ENCODE results near the gene SPTBN2.

SPTBN2 gene

DNA sequence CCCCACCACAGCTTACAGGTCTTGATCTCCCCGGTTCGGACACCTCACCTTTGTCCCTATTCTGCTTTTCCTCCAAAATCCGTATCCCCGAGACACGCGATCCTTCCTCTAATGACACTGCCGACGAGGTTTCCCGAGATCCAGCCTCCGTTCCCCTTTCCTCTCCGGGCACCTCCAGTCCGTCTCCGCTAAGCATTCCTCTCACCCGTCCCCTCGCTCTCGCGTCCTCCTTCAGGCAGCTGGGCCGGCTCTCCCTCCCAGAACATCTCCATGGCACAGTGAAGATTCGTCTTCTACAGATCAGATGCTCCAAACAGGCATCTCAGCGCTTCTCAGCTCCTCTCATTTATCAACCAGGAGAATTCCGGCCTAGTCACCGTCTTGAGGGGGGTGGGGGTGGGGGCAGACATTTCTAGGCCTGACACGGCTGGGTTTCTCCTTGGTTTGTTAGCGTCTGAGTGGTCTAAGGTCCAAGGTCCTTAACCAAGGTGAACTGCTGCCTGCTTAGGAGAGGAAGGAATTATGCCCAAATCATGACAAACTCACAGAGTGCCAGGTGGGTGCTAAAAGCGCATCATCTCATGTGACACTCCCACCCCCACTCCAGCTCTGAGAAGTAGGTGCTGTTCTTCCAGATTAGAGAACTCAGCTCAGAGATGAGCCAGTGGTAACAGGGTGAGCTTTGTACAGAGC is at the start of gene SPTBN2:
Gene SPTBN2, minus strand, starts transcription at position 524 of the 693 bp plus-strand sequence. CDS start 7,976 bp downstream, outside the sequence.
- FAIRE-seq (no peak), DNase-seq (ENCODE audit: low spot score) (no peak)

DNA sequence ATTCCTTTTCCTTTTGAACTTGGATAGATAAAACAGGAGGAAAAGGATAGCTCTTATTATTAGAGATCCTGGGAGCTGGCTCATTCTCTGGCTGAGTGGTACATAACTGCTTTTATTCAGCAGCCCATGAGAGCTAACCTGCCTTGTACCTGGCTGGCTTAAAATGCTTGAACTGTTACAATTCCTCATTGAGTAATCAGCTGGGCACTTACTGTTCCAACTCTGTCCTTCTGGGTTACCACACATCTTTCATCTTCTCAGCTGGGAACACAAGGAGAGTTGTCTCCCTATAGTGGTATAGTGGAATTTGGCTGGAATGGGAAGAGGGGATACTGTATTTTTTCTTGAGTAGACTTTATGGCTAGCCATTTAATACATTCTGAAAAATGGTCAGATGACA is 39.8 kb upstream of the SPTBN2 start:
- no peak for FAIRE-seq

DNA sequence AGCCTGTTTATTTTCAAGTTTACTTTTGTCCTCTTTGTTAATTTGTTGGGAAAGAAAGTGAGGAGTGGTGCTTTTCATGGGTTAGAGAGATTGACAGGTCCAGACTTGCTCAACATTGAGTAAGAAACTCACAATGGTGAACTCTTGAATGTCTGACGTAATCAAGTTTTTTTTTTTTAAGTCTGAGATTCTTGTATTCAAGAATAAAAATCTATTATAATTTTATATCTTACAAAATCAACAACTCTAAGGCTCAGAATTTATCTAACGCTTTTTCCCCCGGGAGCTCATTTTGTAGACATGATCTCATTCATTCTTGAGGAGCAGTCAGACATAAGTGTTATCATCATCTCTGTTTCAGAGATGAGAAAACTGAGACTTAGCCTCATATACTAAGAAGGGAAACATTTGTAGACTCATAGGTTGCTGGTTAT is 39.1 kb upstream of the SPTBN2 start:
- FAIRE-seq = no peak
- DNase-seq (ENCODE audit: low spot score) = no peak

More for the DNA sequence above, 39.8 kb upstream of the SPTBN2 start:
- no peak for DNase-seq (ENCODE audit: low spot score)

DNA sequence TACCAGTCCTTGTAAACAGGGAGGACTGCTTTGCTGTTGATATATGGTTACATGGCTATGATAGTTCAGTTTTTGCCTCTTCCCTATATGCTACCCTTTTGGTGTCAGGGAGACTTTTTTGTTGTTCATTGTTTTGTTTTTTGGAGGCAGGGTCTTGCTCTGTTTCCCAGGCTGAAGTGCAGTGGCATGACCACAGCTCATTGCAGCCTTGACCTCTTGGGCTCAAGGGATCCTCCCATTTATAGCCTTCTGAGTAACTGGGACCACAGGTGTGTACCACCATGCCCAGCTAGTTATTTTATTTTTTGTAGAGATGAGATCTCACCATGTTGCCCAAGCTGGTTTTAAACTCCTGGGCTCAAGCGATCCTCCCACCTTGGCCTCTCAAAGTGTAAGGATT is 38.6 kb upstream of the SPTBN2 start:
- DNase-seq (ENCODE audit: low spot score) = no peak
- no peak for FAIRE-seq

DNA sequence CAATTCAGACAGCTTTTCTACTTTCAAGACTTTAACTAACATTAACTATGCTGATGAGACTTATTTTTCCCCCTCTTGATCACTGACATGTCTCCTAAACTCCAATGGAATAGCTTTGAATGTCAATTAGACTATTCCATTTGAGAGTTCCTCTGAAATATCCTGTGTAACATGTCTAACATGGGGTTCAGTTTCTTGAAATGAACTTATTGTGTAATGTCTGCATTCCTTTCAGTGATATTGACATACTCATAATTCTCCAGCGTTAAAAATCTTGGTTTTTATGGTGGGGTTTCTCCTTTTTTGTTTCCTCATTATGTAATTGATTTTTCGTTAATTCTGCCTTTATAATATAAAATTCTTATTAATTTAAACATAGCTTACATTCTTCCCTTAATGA is 37.7 kb upstream of the SPTBN2 start:
- no peak for FAIRE-seq
- DNase-seq (ENCODE audit: low spot score) = no peak

DNA sequence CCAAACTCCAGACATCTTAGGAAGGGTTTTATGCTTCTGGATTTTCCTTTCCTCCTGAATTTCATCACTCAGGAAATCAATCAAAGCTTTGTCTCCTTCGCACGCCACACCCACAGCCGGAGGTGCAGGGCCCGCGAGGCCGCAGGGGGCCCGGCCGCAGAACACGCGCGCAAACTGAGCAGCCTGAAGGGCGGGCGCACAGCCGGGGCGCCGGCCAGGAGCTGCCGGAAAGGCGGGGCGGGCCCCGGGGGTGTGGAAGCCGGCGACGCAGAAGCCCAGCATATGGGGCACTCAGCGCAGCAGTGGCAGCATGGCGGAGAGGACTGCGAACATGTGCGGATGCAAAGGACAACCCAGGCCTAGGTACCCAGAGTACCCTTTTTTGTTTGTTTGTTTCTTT is 33.1 kb upstream of the SPTBN2 start:
- no peak for DNase-seq (ENCODE audit: low spot score)
- FAIRE-seq = no peak

DNA sequence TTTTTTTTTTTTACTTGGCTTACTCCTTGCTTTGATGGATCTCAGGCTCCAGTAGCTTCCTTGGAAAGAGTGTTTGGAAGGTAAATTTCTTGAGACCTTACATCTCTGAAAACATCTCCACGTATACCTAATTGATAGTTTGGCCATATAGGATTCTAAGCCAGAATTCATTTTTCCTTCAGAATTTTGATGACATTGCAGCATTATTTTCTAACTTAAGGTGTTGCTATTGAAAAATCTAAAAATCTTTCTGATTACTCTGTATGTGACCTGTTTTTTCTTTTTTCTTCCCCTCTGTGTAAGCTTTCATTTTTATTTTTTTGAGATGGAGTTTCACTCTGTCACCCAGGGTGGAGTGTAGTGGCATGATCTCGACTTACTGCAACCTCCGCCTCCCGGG is 23.1 kb upstream of the SPTBN2 start:
- DNase-seq (ENCODE audit: low spot score) = no peak
- no peak for FAIRE-seq

DNA sequence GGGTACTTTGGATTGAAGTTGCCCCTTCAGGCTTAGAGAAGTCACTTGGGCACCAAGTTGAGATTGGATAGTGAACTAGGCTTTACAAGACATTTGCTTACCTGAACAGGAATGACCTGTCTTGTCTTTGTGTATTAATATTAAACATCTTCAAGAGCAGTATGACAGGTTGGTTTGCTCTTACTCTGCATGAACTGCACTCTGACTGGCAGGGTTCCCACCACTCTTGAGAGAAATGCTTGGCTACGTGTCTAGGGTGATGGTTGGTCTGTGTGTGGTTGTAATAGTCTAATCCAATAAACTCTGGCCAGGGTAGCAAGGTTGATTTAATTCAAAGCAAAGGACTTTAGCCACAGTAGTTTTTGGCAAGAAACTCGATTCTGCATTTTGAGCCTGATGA is 20.1 kb upstream of the SPTBN2 start:
- FAIRE-seq = no peak
- no peak for DNase-seq (ENCODE audit: low spot score)

DNA sequence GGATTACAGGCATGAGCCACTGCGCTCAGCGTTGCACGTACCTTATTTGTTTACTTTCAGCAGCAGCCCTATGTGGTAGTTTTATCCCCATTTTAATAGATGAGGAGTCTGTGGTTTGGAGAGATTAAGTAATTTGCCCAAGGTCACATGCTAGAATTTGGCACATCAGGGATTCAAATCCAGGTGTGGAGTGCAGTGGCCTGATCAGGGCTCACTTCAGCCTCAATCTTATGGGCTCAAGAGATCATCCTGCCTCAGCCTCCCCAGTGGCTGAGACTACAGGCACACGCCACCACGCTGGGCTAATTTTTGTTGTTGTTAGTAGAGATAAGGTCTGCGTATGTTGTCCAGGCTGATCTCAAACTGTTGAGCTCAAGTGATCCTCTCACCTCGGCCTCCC is 18.5 kb upstream of the SPTBN2 start:
- FAIRE-seq = no peak
- no peak for DNase-seq (ENCODE audit: low spot score)

DNA sequence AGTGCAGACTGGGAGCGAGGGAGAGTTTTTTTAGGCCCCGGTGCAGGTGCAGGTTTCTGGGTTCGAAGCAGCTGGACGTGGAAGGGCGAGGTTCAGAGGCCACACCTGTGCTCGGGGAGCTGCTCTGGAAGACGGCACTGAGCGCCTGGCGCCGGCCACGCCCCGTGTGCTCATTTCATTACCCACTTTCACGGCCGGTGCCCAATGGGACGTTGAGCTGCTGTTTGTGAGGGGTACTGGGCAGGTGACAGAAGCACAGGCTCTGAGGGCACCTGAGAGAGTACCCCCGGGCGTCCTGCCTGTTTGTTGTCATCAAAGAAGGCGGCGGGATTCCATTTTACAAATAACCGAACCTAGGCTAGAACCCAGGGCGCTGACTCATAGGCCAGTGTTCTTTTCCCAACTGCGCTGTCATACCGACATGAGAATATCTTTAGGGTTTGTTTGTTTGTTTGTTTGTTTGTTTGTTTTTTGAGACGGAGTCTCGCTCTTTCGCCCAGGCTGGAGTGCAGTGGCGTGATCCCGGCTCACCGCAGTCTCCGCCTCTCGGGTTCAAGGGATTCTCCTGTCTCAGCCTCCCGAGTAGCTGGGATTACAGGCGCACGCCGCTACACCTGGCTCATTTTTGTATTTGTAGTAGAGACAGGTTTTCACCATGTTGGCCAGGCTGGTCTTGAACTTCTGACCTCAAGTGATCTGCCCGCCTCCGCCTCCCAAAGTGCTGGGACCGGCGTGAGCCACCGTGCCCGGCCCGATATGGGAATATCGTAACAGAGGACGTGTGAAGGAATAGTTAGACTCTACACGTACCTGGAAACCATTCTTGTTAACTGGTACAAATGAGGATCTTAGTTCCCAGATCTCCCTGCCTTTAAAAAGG is 16.6 kb upstream of the SPTBN2 start:
- FAIRE-seq (no peak), DNase-seq (ENCODE audit: low spot score) (peak; percentile 56)

DNA sequence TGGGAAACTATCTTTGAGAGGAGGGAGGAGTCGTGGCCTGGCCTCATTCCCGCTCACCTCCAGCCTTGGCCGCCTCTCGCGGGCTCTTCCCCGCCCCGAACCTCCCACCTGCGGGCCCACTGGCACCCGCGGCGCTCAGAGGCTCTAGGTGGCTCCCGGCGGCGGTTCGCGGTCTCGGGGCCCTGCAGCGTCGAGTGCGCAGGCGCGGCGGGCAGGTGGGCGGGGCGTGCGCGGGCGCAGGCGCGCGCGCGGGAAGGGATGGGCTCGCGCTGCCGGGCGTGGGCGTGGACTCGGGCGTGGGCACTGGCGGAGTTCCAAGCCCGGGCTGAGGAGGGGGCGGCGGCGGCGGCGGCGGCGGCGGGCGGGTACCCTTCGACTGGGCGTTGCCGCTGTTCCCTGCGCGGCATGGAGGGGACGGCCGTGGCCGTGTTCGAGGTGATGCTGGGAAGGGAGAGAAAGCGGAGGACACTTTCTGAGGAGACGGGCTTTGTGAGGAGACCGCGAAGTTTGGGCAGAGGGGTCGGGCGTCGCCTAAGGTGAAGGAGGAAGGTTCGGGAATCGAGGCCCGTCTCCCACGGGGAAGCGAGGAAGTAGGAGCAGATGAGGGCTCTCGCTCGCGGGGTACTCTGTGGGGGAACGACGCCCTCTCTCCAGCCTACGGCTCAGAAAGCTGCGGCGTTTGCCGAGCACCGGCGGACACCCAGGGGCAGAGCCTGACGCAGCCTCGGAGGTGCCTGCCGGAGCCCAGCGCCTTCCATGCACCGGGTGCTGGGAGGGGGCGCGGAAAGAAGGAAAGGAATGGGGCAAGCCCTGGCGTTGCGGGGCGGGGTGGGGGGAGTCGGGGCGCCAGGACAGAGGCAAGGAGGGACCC is 15.7 kb upstream of the SPTBN2 start:
- FAIRE-seq (peak; percentile 5), DNase-seq (ENCODE audit: low spot score) (peak; percentile 98)

DNA sequence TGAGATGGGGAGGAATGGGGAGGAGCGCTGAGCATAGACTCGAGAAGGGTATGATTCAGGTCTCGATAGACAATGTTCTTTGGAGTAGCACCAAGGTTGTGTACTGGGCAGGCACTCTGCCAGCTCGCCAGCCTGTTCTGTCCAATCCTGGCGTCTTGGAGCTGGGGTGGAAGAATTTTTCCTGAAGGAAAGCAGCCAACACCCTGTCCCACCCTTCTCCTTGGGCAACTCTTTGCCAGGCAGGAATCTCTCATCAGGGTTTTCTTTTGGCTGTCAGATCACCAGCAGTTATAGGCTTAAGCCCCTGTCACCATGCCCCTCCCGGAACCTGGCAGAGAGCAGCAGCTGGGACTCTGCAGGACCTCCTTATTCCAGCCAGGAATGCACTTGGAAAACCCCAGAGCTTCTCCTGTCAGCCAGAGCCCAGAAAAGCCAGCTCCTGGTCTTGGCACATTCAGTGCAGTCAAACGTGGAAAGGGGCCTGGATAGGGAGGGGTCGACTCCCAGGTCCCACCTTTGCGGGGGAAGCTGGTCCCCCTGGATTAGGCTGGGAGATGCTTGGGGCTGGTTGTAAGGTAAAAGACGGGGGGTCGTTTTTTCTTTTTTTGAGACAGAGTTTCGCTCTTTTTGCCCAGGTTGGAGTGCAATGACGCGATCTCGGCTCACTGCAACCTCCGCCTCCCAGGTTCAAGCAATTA is 14.4 kb upstream of the SPTBN2 start:
- FAIRE-seq (no peak), DNase-seq (ENCODE audit: low spot score) (no peak)

DNA sequence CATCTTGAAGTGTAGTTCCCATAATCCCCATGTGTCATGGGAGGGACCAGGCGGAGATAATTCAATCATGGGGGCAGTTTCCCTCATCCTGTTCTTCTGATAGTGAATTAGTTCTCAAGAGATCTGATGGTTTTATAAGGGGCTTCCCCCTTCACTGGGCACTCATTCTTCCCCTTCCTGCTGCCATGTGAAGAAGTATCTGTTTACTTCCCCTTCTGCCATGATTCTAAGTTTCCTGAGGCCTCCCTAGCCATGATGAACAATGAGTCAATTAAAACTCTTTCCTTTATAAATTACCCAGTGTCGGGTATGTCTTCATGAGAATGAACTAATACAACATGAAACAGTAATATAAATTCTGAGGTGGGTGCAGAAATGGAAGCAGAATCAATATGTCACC is 12.1 kb upstream of the SPTBN2 start:
- no peak for DNase-seq (ENCODE audit: low spot score)
- no peak for FAIRE-seq

DNA sequence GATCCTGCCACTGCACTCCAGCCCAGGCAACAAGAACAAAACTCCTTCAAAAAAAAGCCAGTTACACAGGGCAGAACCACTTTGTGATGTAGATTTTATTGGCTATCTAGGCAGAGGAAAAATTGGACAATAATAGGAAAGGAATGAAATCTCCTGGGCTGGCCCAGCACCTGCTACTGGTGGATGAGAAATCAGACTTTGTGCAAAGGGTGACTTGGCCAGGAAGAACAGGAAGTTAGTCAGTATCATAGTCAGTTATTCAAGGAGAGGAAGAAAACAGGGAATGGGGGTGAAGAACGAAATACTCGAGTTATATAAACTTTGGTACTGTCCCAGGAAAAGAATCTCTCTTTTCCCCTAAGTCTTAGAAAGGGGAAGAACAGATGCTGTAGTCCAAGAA is 11.0 kb upstream of the SPTBN2 start:
- FAIRE-seq (no peak), DNase-seq (ENCODE audit: low spot score) (no peak)

DNA sequence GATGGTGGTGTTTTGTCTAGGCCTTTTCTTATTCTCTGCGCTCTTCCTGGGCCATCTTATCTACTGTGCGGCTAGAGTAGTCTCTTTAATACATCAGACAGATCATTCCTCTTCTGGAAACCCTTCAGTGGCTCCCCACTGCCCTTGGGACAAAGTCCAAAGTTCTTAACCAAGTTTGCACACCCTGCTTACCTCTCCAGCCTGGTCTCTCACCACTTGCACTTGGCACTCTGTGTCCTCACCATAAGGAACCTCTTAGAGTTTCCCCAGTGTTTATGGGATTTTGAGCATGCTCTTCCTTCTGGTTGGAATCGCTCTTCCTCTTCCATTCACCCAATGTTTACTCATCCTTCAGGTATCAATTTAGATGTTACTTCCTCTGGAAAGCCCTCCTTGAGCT is 5.2 kb upstream of the SPTBN2 start:
- DNase-seq (ENCODE audit: low spot score) (no peak), FAIRE-seq (no peak)

DNA sequence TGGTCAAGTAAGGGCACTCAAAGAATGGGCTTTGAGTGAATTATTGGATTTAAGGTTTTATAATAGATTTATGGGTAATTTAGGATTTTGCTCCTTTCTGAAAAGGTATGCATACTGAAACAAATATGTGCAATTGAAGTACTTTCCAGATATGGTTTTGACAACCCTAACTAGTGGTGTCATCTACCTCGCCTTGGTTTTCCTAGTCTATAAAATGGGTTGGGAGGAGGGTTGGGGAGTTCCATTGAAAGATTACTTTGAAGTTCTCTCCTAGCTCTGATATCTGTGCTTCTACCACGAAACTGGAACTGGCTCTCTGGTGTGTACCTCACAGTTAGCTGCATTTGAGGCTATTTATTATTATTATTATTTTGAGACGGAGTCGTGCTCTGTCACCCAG is 431 bp upstream of the SPTBN2 start:
- FAIRE-seq (no peak), DNase-seq (ENCODE audit: low spot score) (no peak)

DNA sequence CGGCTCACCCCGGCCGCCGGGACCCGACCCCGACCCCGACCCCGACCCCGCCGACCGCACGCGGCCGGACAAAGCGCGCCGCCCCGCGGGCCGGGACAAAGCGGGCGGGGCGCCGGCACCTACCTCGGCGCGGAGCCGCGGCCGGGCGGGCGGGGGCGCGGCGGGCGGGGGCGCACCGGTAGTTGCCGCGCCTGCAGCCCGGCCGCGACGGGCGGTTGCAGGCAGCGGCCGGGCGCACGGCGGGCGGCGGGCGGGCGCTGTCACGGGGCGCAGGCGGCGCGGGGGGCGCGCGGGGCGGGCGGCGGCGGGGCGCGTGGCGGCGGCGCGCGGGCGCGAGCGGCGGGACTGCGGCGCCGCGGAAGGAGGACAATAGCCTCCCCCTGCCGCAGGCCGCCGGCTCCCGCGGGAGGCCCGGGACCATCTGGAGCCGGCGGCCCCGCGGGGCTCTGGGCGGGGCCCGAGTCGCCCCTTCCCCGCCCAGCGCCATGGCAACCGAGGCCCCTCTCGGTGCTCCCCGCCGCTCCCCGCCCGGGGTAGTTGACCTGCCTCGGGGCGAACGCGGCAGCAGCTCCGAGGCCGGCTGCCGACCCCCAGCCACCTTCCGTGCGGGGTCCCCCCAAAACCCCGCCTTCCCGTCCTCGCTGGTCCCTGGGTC is 851 bp downstream of the SPTBN2 start:
- peak; percentile 51 for DNase-seq (ENCODE audit: low spot score)
- no peak for FAIRE-seq

DNA sequence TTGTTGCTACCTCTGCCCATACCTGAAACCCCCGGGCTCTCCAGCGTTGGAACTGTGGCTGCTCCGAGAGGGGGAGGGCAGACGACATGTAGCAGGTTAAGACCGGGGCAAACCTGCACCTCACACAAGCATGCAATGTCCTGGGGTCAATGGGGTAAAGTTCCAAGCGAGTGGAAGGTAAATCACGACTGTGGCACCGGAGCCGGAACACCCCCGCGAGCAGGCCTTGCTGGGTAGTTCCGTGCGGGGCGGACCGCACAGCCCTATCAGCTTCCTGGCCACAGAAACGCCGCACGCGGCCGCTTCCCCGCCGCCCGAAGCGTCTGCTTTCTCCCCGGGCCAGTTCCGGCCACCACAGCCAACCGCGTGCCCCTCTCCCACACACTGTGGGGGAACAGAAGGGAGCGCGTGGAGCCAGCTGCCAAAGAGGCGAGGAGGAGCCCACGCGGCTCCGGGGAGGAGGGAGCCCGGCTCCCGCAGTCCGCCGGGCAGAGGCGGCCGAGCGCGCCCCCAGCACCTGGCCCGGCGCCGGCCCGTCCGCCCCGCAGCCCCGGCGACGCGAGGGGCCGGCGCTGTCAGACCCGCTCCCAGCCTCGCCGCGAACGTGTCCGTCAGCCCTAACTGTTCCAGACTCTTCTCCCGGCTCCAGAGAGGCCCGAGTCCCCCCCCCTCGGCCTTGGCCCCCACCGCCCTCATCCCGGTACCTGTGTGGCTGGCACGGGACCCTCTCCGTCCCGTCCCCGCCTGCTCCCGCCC is 1.6 kb downstream of the SPTBN2 start:
- FAIRE-seq (no peak), DNase-seq (ENCODE audit: low spot score) (peak; percentile 47)

DNA sequence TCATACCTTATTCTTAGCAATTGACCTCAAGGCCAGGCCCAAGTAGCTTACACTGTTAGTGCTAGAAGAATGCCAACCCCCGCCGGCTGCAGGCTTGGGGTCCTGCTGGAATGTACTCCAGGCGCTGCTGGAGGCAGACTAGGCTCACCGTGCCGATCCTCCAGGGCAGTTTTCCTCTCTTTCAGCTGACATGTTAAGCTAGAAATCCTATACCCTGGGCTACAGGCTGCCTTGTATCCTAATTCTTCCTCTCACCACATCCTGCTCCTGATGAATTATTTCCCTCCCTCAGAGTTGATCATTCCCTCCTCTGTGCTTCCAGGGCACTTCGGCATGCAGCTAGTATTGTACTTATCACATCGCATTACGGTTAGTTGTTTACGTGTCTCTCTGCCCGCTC is 3.4 kb downstream of the SPTBN2 start:
- no peak for FAIRE-seq
- no peak for DNase-seq (ENCODE audit: low spot score)

DNA sequence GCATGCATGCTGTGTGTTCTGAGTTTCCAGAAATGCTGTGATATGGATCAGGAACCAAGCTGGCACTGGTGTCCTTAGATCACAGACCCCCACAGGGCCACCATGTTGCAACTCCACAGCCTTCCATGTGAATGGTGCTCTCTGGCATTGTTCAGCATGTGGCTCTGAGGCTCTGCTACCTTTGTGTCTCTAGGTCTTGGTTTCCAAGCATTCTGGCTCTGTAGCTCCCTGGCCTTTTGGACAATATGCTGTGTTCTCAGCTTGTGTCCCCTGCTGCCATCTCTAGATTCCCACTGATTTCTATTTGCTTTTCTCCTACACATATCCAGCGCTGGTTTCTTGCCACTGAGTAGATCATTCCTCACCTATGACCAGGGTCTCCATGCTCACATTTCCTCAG is 3.9 kb downstream of the SPTBN2 start:
- DNase-seq (ENCODE audit: low spot score) = no peak
- no peak for FAIRE-seq

Data from urothelium cell line (cell line).